OCI-LY1 (cell line): ENCODE results near the gene SENP2.

Experiments used
- H2AFZ ChIP-seq: fragments of 200-600 bp; sonication (generic), shearing (Covaris generic); 2 replicates; pipeline ENCODE4 v1.6.0; 2014; ENCODE audit warnings: antibody characterized with exemption, mild to moderate bottlenecking, low read length
- H3F3A ChIP-seq: fragments of 200-600 bp; sonication (generic), shearing (Covaris generic); 2 replicates; pipeline ENCODE4 v1.6.0; 2014; ENCODE audit warnings: mild to moderate bottlenecking, antibody characterized with exemption, low read length, moderate library complexity; ENCODE audit not compliant: insufficient read depth
- H3K27ac ChIP-seq: fragments of 200-600 bp; sonication (generic); 2 replicates; pipeline ENCODE4 v1.5.1; 2014; ENCODE audit warnings: low read length, mixed run types, mild to moderate bottlenecking, low read depth; ENCODE audit not compliant: poor library complexity, severe bottlenecking
- H3K27me3 ChIP-seq: fragments of 200-600 bp; sonication (generic); 2 replicates; pipeline ENCODE4 v1.6.0; 2014; ENCODE audit warnings: antibody characterized with exemption, mild to moderate bottlenecking, low read length, moderate library complexity; ENCODE audit not compliant: insufficient read depth
- H3K36me3 ChIP-seq: fragments of 200-600 bp; sonication (generic); 2 replicates; pipeline ENCODE4 v1.6.1; 2014; ENCODE audit warnings: mild to moderate bottlenecking, antibody characterized with exemption, low read length, moderate library complexity, mixed read lengths; ENCODE audit not compliant: insufficient read depth
- H3K4me1 ChIP-seq: fragments of 200-600 bp; sonication (generic); 2 replicates; pipeline ENCODE4 v1.5.1; 2014; ENCODE audit warnings: mild to moderate bottlenecking, low read length, moderate library complexity; ENCODE audit not compliant: insufficient read depth, severe bottlenecking
- H3K4me2 ChIP-seq: fragments of 200-600 bp; sonication (generic), shearing (Covaris generic); 2 replicates; pipeline ENCODE4 v1.6.1; 2014; ENCODE audit warnings: low read length
- H3K4me3 ChIP-seq: fragments of 200-600 bp; sonication (generic); 2 replicates; pipeline ENCODE4 v1.5.1; 2014; ENCODE audit warnings: low read length, low read depth, mild to moderate bottlenecking, mixed read lengths; ENCODE audit not compliant: poor library complexity, severe bottlenecking
- H3K79me2 ChIP-seq: fragments of 200-600 bp; shearing (Covaris generic); 2 replicates; pipeline ENCODE4 v1.6.1; 2016; ENCODE audit warnings: mixed run types, low read length, mixed read lengths; ENCODE audit not compliant: insufficient read depth
- H3K9ac ChIP-seq: fragments of 200-600 bp; sonication (generic), shearing (Covaris generic); 2 replicates; pipeline ENCODE4 v1.6.1; 2014; ENCODE audit warnings: mild to moderate bottlenecking, low read length, mixed read lengths
- H3K9me2 ChIP-seq: fragments of 200-600 bp; sonication (generic), shearing (Covaris generic); 2 replicates; pipeline ENCODE4 v1.6.1; 2014; ENCODE audit warnings: low read depth, mild to moderate bottlenecking, low read length, mixed read lengths
- H3K9me3 ChIP-seq: fragments of 200-600 bp; shearing (Covaris generic); 2 replicates; pipeline ENCODE4 v1.6.1; 2014; ENCODE audit warnings: low read length, mixed read lengths
- H4K20me1 ChIP-seq: fragments of 200-600 bp; sonication (generic), shearing (Covaris generic); 2 replicates; pipeline ENCODE4 v1.6.0; 2016; ENCODE audit warnings: mild to moderate bottlenecking, low read length; ENCODE audit not compliant: insufficient read depth
- CTCF ChIP-seq: fragments of 200-600 bp; sonication (generic), shearing (Covaris generic); IDR thresholded peaks from 2 replicates; pipeline ENCODE4 v1.5.1; 2017; ENCODE audit warnings: mild to moderate bottlenecking, antibody characterized with exemption, low read length, moderate library complexity, mixed read lengths
- EZH2 ChIP-seq: fragments of 200-600 bp; sonication (generic), shearing (Covaris generic); IDR thresholded peaks from 2 replicates; pipeline ENCODE4 v1.8.0; 2017; ENCODE audit warnings: borderline replicate concordance, mixed run types, mild to moderate bottlenecking, antibody characterized with exemption, low read length, moderate library complexity, mixed read lengths

The SENP2 gene

GRCh38 chr3:185677146-185677829 lies 91.2 kb downstream of the SENP2 start:
- no peaks in the 10 kb centered on the region for H3K9me3 ChIP-seq
- no peaks in the 10 kb centered on the region for H3K79me2 ChIP-seq
- no peaks in the 10 kb centered on the region for H3K27me3 ChIP-seq
- no peaks in the 10 kb centered on the region for H3K9me2 ChIP-seq
- H3K9ac ChIP-seq = no peak overlapping the region
- H3K36me3 ChIP-seq = no peaks in the 10 kb centered on the region
- no peak overlapping the region for H3K4me2 ChIP-seq
- TF ChIP-seq EZH2 (no peak), CTCF (peak; percentile 72)
- H4K20me1 ChIP-seq = no peaks in the 10 kb centered on the region
- H2AFZ ChIP-seq = no peak overlapping the region
- H3K4me3 ChIP-seq = no peak overlapping the region
- H3F3A ChIP-seq = no peaks in the 10 kb centered on the region
- no peak overlapping the region for H3K27ac ChIP-seq
- no peaks in the 10 kb centered on the region for H3K4me1 ChIP-seq

- H2AFZ ChIP-seq = no peak overlapping the region
- H3K36me3 ChIP-seq = no peaks in the 10 kb centered on the region
These were observed 91.9 kb downstream of the SENP2 start for GRCh38 chr3:185678027-185678426.

GRCh38 chr3:185680231-185680630 lies 94.1 kb downstream of the SENP2 start:
- no peak for TF ChIP-seq CTCF
- TF ChIP-seq EZH2 = no peak
- H3K79me2 ChIP-seq = no peaks in the 10 kb centered on the region

More at GRCh38 chr3:185678027-185678426, 91.9 kb downstream of the SENP2 start:
- Histone ChIP-seq H3K4me2 (no peak overlapping the region), H3K9me3 (no peaks in the 10 kb centered on the region), H3K9me2 (no peaks in the 10 kb centered on the region), H3K27me3 (no peaks in the 10 kb centered on the region), H3K9ac (no peak overlapping the region), H3K27ac (no peak overlapping the region), H4K20me1 (no peaks in the 10 kb centered on the region), H3K79me2 (no peaks in the 10 kb centered on the region), H3F3A (no peaks in the 10 kb centered on the region), H3K4me1 (no peaks in the 10 kb centered on the region), H3K4me3 (no peak overlapping the region)
- TF ChIP-seq EZH2 (no peak), CTCF (no peak)

More at GRCh38 chr3:185680231-185680630, 94.1 kb downstream of the SENP2 start:
- Histone ChIP-seq H3F3A (no peaks in the 10 kb centered on the region), H3K4me3 (no peak overlapping the region), H3K36me3 (no peaks in the 10 kb centered on the region), H3K4me1 (no peaks in the 10 kb centered on the region), H3K9ac (no peak overlapping the region), H2AFZ (no peak overlapping the region), H3K27me3 (no peaks in the 10 kb centered on the region), H3K9me3 (no peaks in the 10 kb centered on the region), H3K4me2 (no peak overlapping the region), H3K27ac (no peak overlapping the region), H4K20me1 (no peaks in the 10 kb centered on the region), H3K9me2 (no peaks in the 10 kb centered on the region)
